GM10248 (cell line): Measurements from ENCODE around the gene HMGN2.

ENCODE experiments used
- CTCF ChIA-PET: fragments of 300-600 bp; sonication (Branson Sonifier 250); formaldehyde crosslinking; extraction: SDS; loops from one replicate; lab custom pipeline; 2021; ENCODE audit warnings: antibody characterized with exemption; lab: Yijun Ruan, JAX
- POLR2A ChIA-PET: fragments of 350-650 bp; sonication (Branson Sonifier 250); formaldehyde crosslinking; extraction: SDS; loops from one replicate; lab custom pipeline; 2020; ENCODE audit warnings: antibody characterized with exemption; lab: Yijun Ruan, JAX
- DNase-seq: peaks from one replicate; pipeline ENCODE4 v3.0.0; 2012; ENCODE audit errors: extremely low spot score
- TF ChIP-seq, protein P1 (sequence below): IDR thresholded peaks from 2 replicates; pipeline ENCODE4 v1.5.1; 2012; ENCODE audit warnings: mild to moderate bottlenecking, low read depth; ENCODE audit errors: extremely low read depth, missing control alignments, control extremely low read depth

The HMGN2 gene

DNA sequence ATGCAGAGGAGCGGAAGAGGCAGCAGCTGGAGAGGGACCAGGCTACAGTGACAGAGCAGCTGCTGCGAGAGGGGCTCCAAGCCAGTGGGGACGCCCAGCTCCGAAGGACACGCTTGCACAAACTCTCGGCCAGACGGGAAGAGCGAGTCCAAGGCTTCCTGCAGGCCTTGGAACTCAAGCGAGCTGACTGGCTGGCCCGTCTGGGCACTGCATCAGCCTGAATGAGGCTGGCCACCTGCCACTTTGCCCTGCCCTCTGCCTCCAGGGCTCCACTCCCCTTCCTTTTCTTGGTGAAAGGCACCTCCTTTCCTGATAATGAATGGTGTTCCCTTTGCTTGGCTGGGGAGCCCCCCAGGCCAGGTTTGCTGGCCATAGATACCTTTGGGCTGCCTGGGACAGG is 3.3 kb upstream of the HMGN2 start:
- ChIA-PET POLR2A (no interaction called here), CTCF (interaction anchor here (1.1 to 1.6 kb wide), 5 partner anchors 26 to 52 kb away, joined by 3 to 5 read pairs (median 4); no protein-coding TSS in a partner anchor)
- DNase-seq = no peak
- TF ChIP-seq, protein P1, sequence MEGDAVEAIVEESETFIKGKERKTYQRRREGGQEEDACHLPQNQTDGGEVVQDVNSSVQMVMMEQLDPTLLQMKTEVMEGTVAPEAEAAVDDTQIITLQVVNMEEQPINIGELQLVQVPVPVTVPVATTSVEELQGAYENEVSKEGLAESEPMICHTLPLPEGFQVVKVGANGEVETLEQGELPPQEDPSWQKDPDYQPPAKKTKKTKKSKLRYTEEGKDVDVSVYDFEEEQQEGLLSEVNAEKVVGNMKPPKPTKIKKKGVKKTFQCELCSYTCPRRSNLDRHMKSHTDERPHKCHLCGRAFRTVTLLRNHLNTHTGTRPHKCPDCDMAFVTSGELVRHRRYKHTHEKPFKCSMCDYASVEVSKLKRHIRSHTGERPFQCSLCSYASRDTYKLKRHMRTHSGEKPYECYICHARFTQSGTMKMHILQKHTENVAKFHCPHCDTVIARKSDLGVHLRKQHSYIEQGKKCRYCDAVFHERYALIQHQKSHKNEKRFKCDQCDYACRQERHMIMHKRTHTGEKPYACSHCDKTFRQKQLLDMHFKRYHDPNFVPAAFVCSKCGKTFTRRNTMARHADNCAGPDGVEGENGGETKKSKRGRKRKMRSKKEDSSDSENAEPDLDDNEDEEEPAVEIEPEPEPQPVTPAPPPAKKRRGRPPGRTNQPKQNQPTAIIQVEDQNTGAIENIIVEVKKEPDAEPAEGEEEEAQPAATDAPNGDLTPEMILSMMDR = no peak

DNA sequence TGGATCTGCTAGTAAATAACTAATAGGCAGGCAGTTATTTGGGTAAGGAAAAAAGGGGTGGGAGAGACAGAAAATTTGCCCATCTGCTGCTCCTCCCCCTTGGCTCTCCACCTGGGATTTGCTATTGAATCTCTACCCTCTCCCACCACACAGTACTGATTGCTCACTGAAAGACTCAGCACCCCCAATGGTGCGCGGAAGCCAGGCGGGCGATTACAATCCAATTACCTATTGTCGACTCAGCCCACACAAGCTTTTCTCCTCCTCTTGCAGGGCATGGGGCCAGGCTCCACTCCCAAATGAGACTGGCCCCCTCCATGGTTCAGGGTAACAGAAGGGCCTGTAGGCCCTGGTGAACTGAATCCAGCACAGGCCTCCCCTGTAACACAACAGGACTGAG is 2.7 kb upstream of the HMGN2 start:
- TF ChIP-seq, protein P1 = no peak
- CTCF ChIA-PET = interaction anchor here (0.9 to 3.0 kb wide), 18 partner anchors 9 to 113 kb away, joined by 3 to 33 read pairs (median 4); no protein-coding TSS in a partner anchor
- POLR2A ChIA-PET = no interaction called here
- no peak for DNase-seq

DNA sequence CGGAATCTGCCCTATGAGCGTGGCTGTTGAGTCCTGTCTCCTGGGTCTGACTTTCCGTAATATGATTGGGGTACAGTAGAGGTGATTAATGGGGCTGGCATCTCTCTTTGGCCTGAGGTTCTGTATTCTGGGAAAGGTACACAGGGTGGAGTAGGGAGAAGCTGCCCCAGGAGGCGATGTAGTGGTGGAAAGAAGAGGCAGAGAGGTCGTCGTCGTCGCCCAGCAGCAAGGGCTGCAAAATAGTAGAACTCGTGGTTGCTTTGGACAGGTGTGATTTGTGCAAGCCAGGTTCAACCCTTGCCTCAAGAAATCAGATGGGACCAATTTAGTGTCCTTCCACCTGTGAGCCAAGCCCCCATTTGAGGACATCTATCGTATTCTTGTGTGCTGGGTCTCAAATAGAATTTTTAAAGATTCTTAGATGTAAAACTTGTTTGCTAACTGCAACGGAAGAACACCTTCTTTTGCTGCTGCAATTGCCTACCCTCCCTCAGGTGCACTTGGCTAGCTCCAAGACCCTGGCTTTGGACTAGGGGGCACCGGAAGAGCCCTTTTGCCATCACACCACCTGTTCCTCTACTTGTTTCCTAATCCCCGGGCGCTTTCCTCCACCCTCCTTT is 1.3 kb upstream of the HMGN2 start:
- no peak for DNase-seq
- TF ChIP-seq, protein P1 = no peak
- CTCF ChIA-PET = interaction anchor here (0.7 to 3.0 kb wide), 17 partner anchors 10 to 491 kb away, joined by 3 to 33 read pairs (median 4); no protein-coding TSS in a partner anchor
- POLR2A ChIA-PET = interaction anchor here (0.7 to 1.9 kb wide), 2 partner anchors 39 to 402 kb away, joined by 6 read pairs; partner anchors contain the start of gene DHDDS

DNA sequence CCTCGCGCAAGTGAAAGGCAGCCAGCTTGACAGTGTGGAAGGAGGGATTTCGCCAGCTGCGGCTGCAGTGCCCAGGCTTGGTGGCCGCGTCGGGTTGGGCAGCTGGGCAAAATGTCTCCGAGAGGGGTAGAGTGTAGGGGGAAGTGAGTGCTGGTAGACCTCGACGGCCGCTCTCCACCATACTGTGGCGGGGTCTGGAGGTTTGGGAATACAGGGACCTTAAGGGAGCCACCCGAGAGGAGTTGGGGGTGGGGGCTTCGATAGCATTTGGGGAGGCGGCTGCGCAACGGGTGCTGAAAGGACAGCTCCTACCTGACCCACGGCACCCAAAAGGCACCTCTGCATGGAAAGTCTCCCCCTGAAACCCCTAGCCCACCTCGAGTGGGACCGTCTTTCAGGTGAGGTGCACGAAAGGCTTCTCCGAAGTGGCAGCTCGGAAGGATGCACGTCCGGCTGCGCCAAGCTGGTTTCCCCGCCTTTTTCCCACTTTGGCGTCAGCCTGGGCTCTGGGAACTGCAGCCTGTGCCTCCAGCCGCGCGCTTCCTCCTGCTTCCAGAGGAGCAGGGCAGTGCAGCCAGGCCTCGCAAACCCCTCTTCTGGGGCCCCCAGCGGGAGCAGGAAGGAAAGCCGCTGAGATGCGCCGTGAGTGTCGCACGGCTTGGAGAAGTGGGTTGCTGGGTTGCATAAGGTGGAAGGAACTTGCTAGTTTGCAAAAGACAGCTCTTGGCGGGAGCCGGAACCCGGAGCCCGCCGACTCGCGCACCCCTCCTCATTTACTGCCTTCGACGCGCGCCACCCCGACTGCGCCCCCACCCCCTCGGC is 531 bp upstream of the HMGN2 start:
- ChIA-PET CTCF (interaction anchor here (0.7 to 3.0 kb wide), 10 partner anchors 11 to 409 kb away, joined by 3 to 33 read pairs (median 3); no protein-coding TSS in a partner anchor), POLR2A (interaction anchor here (0.5 to 1.9 kb wide), 3 partner anchors 40 to 1154 kb away, joined by 3 to 6 read pairs (median 3); partner anchors contain the start of gene DHDDS)
- DNase-seq = peak; percentile 51
- TF ChIP-seq, protein P1 = no peak

DNA sequence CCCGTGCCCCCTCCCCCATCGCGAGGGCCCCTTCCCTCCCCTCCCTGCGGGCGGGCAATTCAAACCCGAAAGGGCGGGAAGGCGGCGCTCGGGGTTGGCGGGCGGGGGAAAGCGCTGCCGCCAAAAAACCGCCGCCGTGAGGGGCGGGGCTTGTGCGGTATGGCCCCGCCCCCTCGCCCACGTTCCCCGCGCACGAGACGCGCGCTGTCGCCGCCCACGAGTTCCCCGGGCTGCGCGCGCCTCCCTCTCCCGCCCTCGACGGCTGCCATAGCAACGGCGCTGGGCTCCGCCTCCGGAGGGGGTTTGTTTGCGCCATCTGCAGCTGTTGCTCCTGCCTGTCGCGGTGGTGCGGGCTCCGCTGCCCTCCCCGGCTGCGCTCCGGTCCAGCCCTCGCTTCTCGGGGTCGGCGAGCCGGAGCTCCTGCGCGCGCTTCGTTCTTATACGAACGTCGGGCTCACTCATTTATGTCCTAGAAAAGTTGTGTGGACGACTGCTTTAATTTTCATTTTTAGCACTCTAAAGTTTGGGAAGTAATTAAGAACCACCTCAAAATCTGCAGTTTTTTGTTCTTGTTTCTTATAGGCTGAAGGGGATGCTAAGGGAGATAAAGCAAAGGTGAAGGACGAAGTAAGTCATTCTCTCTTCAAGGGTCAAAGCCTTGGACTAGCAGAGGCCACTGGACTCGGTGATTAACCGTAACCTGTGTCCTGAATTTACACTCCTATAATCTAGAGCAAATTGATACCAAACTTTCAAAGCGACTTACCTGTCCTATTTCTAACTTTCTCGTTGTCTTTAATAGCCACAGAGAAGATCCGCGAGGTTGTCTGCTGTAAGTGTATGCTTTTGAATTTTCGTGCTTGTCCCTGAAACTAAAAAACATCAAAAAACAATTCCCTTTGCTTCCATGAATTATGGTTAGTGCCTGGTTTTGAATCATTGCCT is 933 bp downstream of the HMGN2 start:
- ChIA-PET CTCF (interaction anchor here (2.8 kb wide), 1 partner anchor 65 kb away, joined by 7 read pairs; no protein-coding TSS in a partner anchor), POLR2A (no interaction called here)
- peak; percentile 99 for DNase-seq
- TF ChIP-seq, protein P1 = peak; percentile 3
